HFFc6 (cell line): ENCODE measurements around the gene PTPRM. TPM values are rescaled to one million over a fixed set of nuclear protein-coding genes. Genes with fewer than 3 reads are reported as not detected.

ENCODE experiments used
- DNase-seq: peaks from one replicate; pipeline ENCODE4 v3.0.0-alpha.2; 2018
- H3K27ac Mint-ChIP-seq: 2 replicates; pipeline ENCODE4 v1.8.0; 2020; ENCODE audit warnings: mild to moderate bottlenecking, mixed read lengths
- H3K27me3 Mint-ChIP-seq: 2 replicates; pipeline ENCODE4 v1.8.0; 2021; ENCODE audit warnings: mild to moderate bottlenecking, moderate library complexity, mixed read lengths; ENCODE audit not compliant: insufficient read depth
- H3K36me3 Mint-ChIP-seq: 2 replicates; pipeline ENCODE4 v1.8.0; 2021; ENCODE audit warnings: low read depth, mixed read lengths
- H3K4me1 Mint-ChIP-seq: 2 replicates; pipeline ENCODE4 v1.8.0; 2020; ENCODE audit warnings: low read depth, mixed read lengths
- H3K4me3 Mint-ChIP-seq: 2 replicates; pipeline ENCODE4 v1.8.0; 2020; ENCODE audit warnings: mild to moderate bottlenecking, moderate library complexity, mixed read lengths
- H3K9me3 Mint-ChIP-seq: 2 replicates; pipeline ENCODE4 v1.8.0; 2020; ENCODE audit warnings: mild to moderate bottlenecking, mixed read lengths
- total RNA-seq, 6 experiments: library from RNA; stranded (reverse); fragmentation: NEBNext Ultra II Directional; extraction: Animal tissue kit (Norgen Biotek cat#: 25700); gene quantifications; 2 replicates in 1 of 6; 3 replicates in 5 of 6; pipeline ENCODE4 v1.2.3, GENCODE V29; 2021
- TF ChIP-seq, protein P1 (sequence below): fragments of 200-600 bp; sonication (generic); IDR thresholded peaks from 2 replicates; pipeline ENCODE4 v1.5.0; 2021; ENCODE audit warnings: antibody characterized with exemption, mild to moderate bottlenecking

Gene PTPRM
- total RNA-seq, 6 experiments from 2014 or later, result 39.4 to 49.8 (median 43.8) TPM

DNA sequence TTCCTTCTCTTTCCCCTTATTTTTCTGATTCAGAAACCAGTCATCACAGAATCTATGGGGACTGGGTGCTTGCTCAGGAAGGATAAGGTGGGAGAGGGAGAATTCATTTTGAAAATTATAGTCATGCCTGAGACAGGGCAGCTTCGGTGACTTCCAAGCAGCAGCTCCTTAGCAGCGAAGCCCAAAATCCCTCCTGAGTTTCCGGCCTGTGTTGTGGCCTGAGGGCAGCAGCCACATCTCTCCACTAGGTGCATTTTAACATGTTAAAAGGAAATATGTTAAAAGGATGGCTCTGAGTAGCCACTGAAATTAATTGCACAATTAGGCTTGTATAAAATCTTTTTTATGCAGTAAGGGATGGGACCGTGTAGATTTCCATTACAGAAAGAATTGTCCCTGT is 835.1 kb downstream of the PTPRM start:
- H3K27me3 Mint-ChIP-seq, result no peaks in the 10 kb centered on the region; the same call in 1 of the 2 replicates
- TF ChIP-seq, protein P1, sequence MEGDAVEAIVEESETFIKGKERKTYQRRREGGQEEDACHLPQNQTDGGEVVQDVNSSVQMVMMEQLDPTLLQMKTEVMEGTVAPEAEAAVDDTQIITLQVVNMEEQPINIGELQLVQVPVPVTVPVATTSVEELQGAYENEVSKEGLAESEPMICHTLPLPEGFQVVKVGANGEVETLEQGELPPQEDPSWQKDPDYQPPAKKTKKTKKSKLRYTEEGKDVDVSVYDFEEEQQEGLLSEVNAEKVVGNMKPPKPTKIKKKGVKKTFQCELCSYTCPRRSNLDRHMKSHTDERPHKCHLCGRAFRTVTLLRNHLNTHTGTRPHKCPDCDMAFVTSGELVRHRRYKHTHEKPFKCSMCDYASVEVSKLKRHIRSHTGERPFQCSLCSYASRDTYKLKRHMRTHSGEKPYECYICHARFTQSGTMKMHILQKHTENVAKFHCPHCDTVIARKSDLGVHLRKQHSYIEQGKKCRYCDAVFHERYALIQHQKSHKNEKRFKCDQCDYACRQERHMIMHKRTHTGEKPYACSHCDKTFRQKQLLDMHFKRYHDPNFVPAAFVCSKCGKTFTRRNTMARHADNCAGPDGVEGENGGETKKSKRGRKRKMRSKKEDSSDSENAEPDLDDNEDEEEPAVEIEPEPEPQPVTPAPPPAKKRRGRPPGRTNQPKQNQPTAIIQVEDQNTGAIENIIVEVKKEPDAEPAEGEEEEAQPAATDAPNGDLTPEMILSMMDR, result no peak
- no peak overlapping the region for H3K4me3 Mint-ChIP-seq
- DNase-seq, result no peak
- H3K36me3 Mint-ChIP-seq, result peaks cover 4% of the 10 kb centered on the region; the same call in 1 of the 2 replicates
- no peaks in the 10 kb centered on the region for H3K9me3 Mint-ChIP-seq
- no peaks in the 10 kb centered on the region for H3K4me1 Mint-ChIP-seq
- H3K27ac Mint-ChIP-seq, result no peak overlapping the region

DNA sequence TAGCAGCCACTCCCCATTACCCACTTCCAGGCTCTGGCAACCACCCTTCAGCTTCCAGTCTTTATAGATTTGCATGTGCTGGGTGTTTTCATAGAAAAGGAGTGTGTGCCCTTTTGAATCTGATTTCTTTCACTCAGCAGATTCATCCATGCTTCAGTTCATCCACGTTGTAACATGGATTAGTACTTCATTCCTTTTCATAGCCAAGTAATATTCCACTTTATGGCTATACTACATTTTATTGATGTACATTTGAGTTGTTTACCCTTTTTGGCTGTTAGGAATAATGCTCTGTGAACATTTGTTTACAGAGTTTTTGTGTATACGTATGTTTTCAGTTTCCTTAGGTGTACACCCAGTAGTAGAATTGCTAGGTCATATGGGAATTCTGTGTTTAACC is 836.6 kb downstream of the PTPRM start:
- TF ChIP-seq, protein P1, result no peak
- Mint-ChIP-seq H3K4me3 (no peak overlapping the region), H3K4me1 (no peaks in the 10 kb centered on the region), H3K27me3 (no peaks in the 10 kb centered on the region; the same call in 1 of the 2 replicates), H3K9me3 (no peaks in the 10 kb centered on the region), H3K36me3 (peaks cover 11% of the 10 kb centered on the region), H3K27ac (no peak overlapping the region)
- DNase-seq, result no peak

DNA sequence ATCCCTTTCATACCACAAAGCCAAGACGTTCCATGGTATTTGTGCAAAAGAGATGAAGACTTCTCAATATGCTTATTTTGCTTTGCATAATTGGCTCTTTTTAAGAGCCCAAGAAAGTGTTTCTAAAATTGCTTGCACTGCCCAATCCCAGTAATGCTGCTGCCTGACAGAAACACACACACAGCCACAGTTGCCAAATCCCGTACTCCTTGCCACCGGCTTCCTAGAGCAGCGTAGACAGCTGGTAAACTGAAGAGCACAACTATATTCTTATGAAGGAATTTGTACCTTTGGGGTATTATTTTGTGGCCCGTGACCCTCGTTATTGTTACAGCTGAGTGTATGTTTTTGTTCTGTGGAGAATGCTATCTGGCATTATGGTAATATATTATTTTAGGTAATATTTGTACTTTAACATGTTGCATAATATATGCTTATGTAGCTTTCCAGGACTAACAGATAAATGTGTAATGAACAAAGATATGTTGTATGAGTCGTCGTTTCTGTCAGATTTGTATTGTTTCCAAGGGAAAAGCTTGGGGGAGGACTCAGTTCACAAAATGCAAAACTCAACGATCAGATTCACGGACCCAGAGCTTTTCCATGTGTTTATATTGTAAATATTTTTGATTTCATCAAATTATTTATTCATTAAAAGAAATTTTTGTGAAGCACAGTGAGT is 839.2 kb downstream of the PTPRM start:
- TF ChIP-seq, protein P1, result no peak
- Mint-ChIP-seq H3K27ac (no peak overlapping the region), H3K9me3 (peaks cover 15% of the 10 kb centered on the region), H3K27me3 (no peaks in the 10 kb centered on the region), H3K4me1 (no peaks in the 10 kb centered on the region), H3K36me3 (peaks cover 29% of the 10 kb centered on the region), H3K4me3 (no peak overlapping the region)
- DNase-seq, result no peak

GRCh38 chr18:8406868-8407250 is 839.7 kb downstream of the PTPRM start:
- DNase-seq, result no peak
- TF ChIP-seq, protein P1, result no peak
- H3K4me3 Mint-ChIP-seq, result no peak overlapping the region
- peaks cover 20% of the 10 kb centered on the region for H3K9me3 Mint-ChIP-seq
- no peak overlapping the region for H3K27ac Mint-ChIP-seq
- peaks cover 34% of the 10 kb centered on the region for H3K36me3 Mint-ChIP-seq
- no peaks in the 10 kb centered on the region for H3K27me3 Mint-ChIP-seq
- no peaks in the 10 kb centered on the region for H3K4me1 Mint-ChIP-seq

DNA sequence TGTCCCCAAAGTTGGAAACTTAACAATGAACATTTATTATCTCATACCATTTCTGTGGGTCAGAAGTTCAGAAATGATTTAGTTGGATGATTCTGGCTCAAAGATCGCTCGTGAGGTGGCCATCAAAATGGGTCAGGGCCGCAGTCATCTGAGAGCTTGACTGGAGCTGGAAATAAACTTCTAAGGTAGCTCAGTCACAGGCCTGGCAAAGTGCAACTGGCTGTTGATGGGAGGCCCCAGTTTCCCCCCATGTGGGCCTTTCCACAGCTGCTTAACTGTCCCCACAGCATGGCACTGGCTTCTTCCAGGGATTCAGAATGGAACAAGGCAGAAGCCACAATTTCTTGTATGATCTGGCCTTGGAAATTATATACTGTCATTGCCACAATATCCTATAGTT is 842.0 kb downstream of the PTPRM start:
- TF ChIP-seq, protein P1, result no peak
- Mint-ChIP-seq H3K27ac (no peak overlapping the region), H3K9me3 (peaks cover 29% of the 10 kb centered on the region), H3K27me3 (no peaks in the 10 kb centered on the region), H3K4me3 (no peak overlapping the region), H3K36me3 (peaks cover 33% of the 10 kb centered on the region), H3K4me1 (no peaks in the 10 kb centered on the region)
- no peak for DNase-seq
